ENCODE results near the gene CDO1.

DNA sequence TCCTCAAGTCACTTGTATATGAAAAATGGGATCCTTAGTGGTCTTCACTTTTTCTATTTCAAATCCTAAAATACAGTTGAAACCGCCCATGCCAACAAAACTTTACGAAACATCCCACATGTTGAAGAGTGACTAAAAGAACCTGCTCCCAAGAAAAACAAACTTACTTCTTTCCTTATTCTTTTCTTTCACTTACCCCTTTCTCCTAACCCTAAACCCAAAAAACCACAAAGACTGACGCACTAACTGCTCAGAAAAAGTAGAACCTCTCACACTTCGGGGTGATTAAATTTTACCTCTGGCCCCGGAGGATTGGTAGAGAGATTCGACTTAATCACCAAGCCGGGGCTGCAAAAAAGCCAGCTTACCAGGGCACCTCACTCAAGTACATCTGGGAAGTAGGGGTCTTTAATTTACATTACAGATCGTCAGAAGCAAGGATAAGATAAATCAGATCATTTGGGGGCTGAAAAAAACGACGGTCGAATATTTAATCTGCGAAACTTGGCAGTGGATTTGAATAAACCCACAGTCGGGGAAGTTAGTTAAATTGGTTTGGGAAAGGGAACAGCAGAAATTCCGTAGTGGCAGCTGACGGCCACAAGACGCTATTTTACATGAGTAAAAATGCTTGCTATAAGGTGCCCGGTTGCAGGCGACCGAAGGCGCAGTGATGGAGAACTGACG is 1.3 kb downstream of the CDO1 start:
- TF ChIP-seq EP300 (IDR thresholded peaks at IDR 0.05; ENCODE audit: borderline replicate concordance in 1 of 2, low read depth in 2 of 2, low read length in 2 of 2) (no peak), ATF3 (IDR thresholded peaks at IDR 0.05; ENCODE audit: insufficient read depth, low read depth, low read length) (no peak), POU5F1 (IDR thresholded peaks at IDR 0.05; ENCODE audit: low read depth, low read length) (no peak), POLR2A (IDR thresholded peaks at IDR 0.05; ENCODE audit: control extremely low read depth in 1 of 2, low read depth in 2 of 2, low read length in 2 of 2) (no peak), RAD21 (IDR thresholded peaks at IDR 0.05 in 1 of 2, conservative IDR thresholded peaks at IDR 0.05 in 1 of 2; ENCODE audit: low read depth in 2 of 2, low read length in 2 of 2) (no peak), NANOG (IDR thresholded peaks at IDR 0.05; ENCODE audit: insufficient read depth, low read depth, low read length, poor library complexity, severe bottlenecking) (no peak), CBX8 (IDR thresholded peaks at IDR 0.05; ENCODE audit: borderline replicate concordance, low read depth, low read length) (no peak), CHD2 (IDR thresholded peaks at IDR 0.05; ENCODE audit: low read length) (no peak), SRF (IDR thresholded peaks at IDR 0.05; ENCODE audit: low read depth, low read length) (no peak), SAP30 (IDR thresholded peaks at IDR 0.05; ENCODE audit: insufficient read depth, insufficient replicate concordance, low read length) (peak; percentile 53), POLR2AphosphoS5 (IDR thresholded peaks at IDR 0.05; ENCODE audit: low read depth, low read length) (no peak), EZH2 (IDR thresholded peaks at IDR 0.05; ENCODE audit: low read depth, low read length, severe bottlenecking) (no peak), NRF1 (IDR thresholded peaks at IDR 0.05; ENCODE audit: low read depth, low read length) (no peak)
- TF ChIP-seq, protein P1, sequence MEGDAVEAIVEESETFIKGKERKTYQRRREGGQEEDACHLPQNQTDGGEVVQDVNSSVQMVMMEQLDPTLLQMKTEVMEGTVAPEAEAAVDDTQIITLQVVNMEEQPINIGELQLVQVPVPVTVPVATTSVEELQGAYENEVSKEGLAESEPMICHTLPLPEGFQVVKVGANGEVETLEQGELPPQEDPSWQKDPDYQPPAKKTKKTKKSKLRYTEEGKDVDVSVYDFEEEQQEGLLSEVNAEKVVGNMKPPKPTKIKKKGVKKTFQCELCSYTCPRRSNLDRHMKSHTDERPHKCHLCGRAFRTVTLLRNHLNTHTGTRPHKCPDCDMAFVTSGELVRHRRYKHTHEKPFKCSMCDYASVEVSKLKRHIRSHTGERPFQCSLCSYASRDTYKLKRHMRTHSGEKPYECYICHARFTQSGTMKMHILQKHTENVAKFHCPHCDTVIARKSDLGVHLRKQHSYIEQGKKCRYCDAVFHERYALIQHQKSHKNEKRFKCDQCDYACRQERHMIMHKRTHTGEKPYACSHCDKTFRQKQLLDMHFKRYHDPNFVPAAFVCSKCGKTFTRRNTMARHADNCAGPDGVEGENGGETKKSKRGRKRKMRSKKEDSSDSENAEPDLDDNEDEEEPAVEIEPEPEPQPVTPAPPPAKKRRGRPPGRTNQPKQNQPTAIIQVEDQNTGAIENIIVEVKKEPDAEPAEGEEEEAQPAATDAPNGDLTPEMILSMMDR (IDR thresholded peaks at IDR 0.05; ENCODE audit: control extremely low read depth in 1 of 3, insufficient read depth in 1 of 3, low read depth in 1 of 3, low read length in 3 of 3), result peak in 1 of 3 experiments; percentile 11; a peak in 1 of 4 replicates
